Measurements from ENCODE around the gene NAAA. TPM values are rescaled to one million over a fixed set of nuclear protein-coding genes. Genes with fewer than 3 reads are reported as not detected.

NAAA gene
- total and polyA plus RNA-seq, 2 of the 13 experiments (the other 11 are each of a cell fraction or from before 2014, with no cell fraction given), result 22.4 to 24.6 TPM

- Histone ChIP-seq H3K4me3 (replicated peaks in 1 of 3; ENCODE audit: insufficient read depth in 1 of 3, low read depth in 2 of 3, low read length in 3 of 3) (peak overlapping the region; percentile 78 to 97 (median 87)), H3K36me3 (replicated peaks in 1 of 2; ENCODE audit: control insufficient read depth in 1 of 2, insufficient read depth in 2 of 2, low read length in 2 of 2) (peaks cover 0 to 2% of the 10 kb centered on the region in 2 experiments; a peak in 3 of 5 replicates), H3K79me2 (ENCODE audit: insufficient read depth, low read length) (peaks cover 56% of the 10 kb centered on the region), H4K20me1 (ENCODE audit: insufficient read depth, low read length) (no peaks in the 10 kb centered on the region; the same call in 1 of the 2 replicates), H3K4me2 (ENCODE audit: low read depth, low read length) (peak overlapping the region; percentile 78), H3K27ac (ENCODE audit: extremely low read length, insufficient read depth, low read length) (peak overlapping the region; percentile 78), H3K4me1 (ENCODE audit: insufficient read depth, low read length) (peaks cover 28% of the 10 kb centered on the region), H3K27me3 (ENCODE audit: control insufficient read depth in 1 of 2, insufficient read depth in 2 of 2, low read length in 2 of 2) (no peaks in the 10 kb centered on the region), H3K9me3 (ENCODE audit: low read length) (no peaks in the 10 kb centered on the region), H3K9ac (ENCODE audit: insufficient read depth, low read depth, low read length) (peak overlapping the region; percentile 81), H2AFZ (ENCODE audit: low read length) (no peak overlapping the region)
- ChIA-PET CTCF (ENCODE audit: low intra/inter-chr PET ratio, low total read pairs) (no interaction called here), POLR2A (interaction anchor here (1.0 to 1.2 kb wide), 3 partner anchors 49 to 317 kb away, joined by 4 read pairs; partner anchors contain the start of genes G3BP2, NAAA and NUP54)
- BruUV-seq (replicated peaks), result no TSS peak
- no peak for FAIRE-seq
- DNase-seq (ENCODE audit: low spot score), result peak; percentile 3
- in situ Hi-C loops (cut with HindIII; ENCODE audit: extremely low pct_ligation_motif_present, low pct_unique_long_range_greater_than_20kb) (no loop called here), intact Hi-C loops (cut with micrococcal nuclease; ENCODE audit: unreplicated experiment) (loop anchor here (1.0 to 5.0 kb wide), 2 partner anchors 158 to 387 kb away; partner anchors contain the start of gene NUP54)
- WGBS (ENCODE audit: low lambda C conversion rate), result under 1% methylated on average over 20 of the region's 20 CpGs
- peak; percentile 60 for ATAC-seq
- TF ChIP-seq ZNF337 (CRISPR knock-in tag; IDR thresholded peaks at IDR 0.05; ENCODE audit: borderline replicate concordance, low read depth), result 0 out of 2 replicates have a peak, but pooled peaks have one; percentile 17
- no peak for TF ChIP-seq TP53 (CRISPR knock-in tag; conservative IDR thresholded peaks at IDR 0.05)
- TF ChIP-seq KIAA2018 (CRISPR knock-in tag; IDR thresholded peaks at IDR 0.05; ENCODE audit: borderline replicate concordance), result 0 out of 2 replicates have a peak, but pooled peaks have one; percentile 33
These were observed 49.2 kb upstream of the NAAA start for GRCh38 chr4:75989846-75990528.

Measured in HepG2 (cell line).